SK-N-SH (cell line): ENCODE measurements around the gene TUBB2B. TPM values are rescaled to one million over a fixed set of nuclear protein-coding genes. Genes with fewer than 3 reads are reported as not detected.

Source experiments
- CTCF ChIA-PET: fragments of 300-600, 350-600 bp; formaldehyde crosslinking; extraction: SDS; loops from one replicate; lab custom pipeline; 2021; lab: Yijun Ruan, JAX
- POLR2A ChIA-PET: fragments of 350-600 bp; sonication (Branson Sonifier 250); formaldehyde crosslinking; extraction: SDS; loops from one replicate; lab custom pipeline; 2020; ENCODE audit warnings: antibody characterized with exemption, inconsistent platforms; lab: Yijun Ruan, JAX
- DNase-seq: peaks from one replicate; pipeline ENCODE4 v3.0.0; 2012
- H2AFZ ChIP-seq: fragments of 200-600 bp; sonication (generic); 2 replicates; pipeline ENCODE4 v1.8.1; 2016; ENCODE audit warnings: antibody characterized with exemption, mild to moderate bottlenecking, low read depth
- H3F3A ChIP-seq: fragments of 200-600 bp; sonication (generic); replicated peaks from 2 replicates; pipeline ENCODE3; 2016; ENCODE audit warnings: antibody characterized with exemption, mild to moderate bottlenecking; ENCODE audit not compliant: insufficient read depth
- H3K27ac ChIP-seq, 2 experiments: fragments of 200-500 bp in 1 of 2; fragments of 200-600 bp in 1 of 2; sonication (Bioruptor generic) in 1 of 2; sonication (generic), shearing (Covaris generic) in 1 of 2; 2 replicates each; pipeline versions ENCODE4 v1.5.1 to v1.6.1; 2014 to 2016; ENCODE audit warnings: low read depth in 2 of 2, inconsistent platforms in 1 of 2, low read length in 1 of 2, mild to moderate bottlenecking in 1 of 2, mixed read lengths in 1 of 2
- H3K27me3 ChIP-seq: fragments of 200-600 bp; sonication (generic), shearing (Covaris generic); 2 replicates; pipeline ENCODE4 v1.6.1; 2016; ENCODE audit warnings: mixed run types; ENCODE audit not compliant: insufficient read depth
- H3K36me3 ChIP-seq, 2 experiments: fragments of 200-500 bp in 1 of 2; fragments of 200-600 bp in 1 of 2; sonication (Bioruptor generic) in 1 of 2; sonication (generic) in 1 of 2; replicated peaks in 1 of 2; 2 replicates each; pipeline versions ENCODE3 to v1.5.1; 2014 to 2016; ENCODE audit warnings: low read length in 1 of 2, mild to moderate bottlenecking in 1 of 2; ENCODE audit not compliant: insufficient read depth in 2 of 2, control insufficient read depth in 1 of 2
- H3K4me1 ChIP-seq, 2 experiments: fragments of 200-500 bp in 1 of 2; fragments of 200-600 bp in 1 of 2; sonication (Bioruptor generic) in 1 of 2; sonication (generic), shearing (Covaris generic) in 1 of 2; 2 replicates each; pipeline versions ENCODE4 v1.5.1 to v1.6.1; 2014 to 2016; ENCODE audit warnings: low read depth in 1 of 2, low read length in 1 of 2, mixed run types in 1 of 2; ENCODE audit not compliant: insufficient read depth in 2 of 2, control insufficient read depth in 1 of 2
- H3K4me2 ChIP-seq: fragments of 200-600 bp; sonication (generic), shearing (Covaris generic); 2 replicates; pipeline ENCODE4 v1.6.1; 2017; ENCODE audit warnings: mixed run types
- H3K4me3 ChIP-seq, 2 experiments: fragments of 200-500 bp in 1 of 2; fragments of 200-600 bp in 1 of 2; sonication (Bioruptor generic) in 1 of 2; sonication (generic), shearing (Covaris generic) in 1 of 2; 2 replicates each; pipeline versions ENCODE4 v1.5.1 to v1.8.1; 2014 to 2016; ENCODE audit warnings: low read depth in 2 of 2, inconsistent platforms in 1 of 2, low read length in 1 of 2, mild to moderate bottlenecking in 1 of 2, mixed read lengths in 1 of 2, moderate library complexity in 1 of 2
- H3K79me2 ChIP-seq: fragments of 200-600 bp; sonication (generic); 2 replicates; pipeline ENCODE4 v1.8.1; 2017; ENCODE audit warnings: mild to moderate bottlenecking; ENCODE audit not compliant: insufficient read depth
- H3K9ac ChIP-seq: fragments of 200-600 bp; sonication (generic); 2 replicates; pipeline ENCODE4 v1.6.1; 2017; ENCODE audit warnings: mixed run types
- H3K9me2 ChIP-seq: fragments of 200-600 bp; sonication (generic); 2 replicates; pipeline ENCODE4 v1.6.1; 2017; ENCODE audit warnings: mixed run types
- H3K9me3 ChIP-seq: fragments of 200-600 bp; sonication (generic); 2 replicates; pipeline ENCODE4 v1.6.1; 2017; ENCODE audit warnings: mixed run types, mild to moderate bottlenecking, moderate library complexity
- H4K20me1 ChIP-seq: fragments of 200-600 bp; sonication (generic); 2 replicates; pipeline ENCODE4 v1.6.1; 2017; ENCODE audit warnings: mild to moderate bottlenecking, mixed run types; ENCODE audit not compliant: insufficient read depth
- CHD2 ChIP-seq: fragments of 150-350 bp; IDR thresholded peaks from 2 replicates; pipeline ENCODE4 v1.6.1; 2018; ENCODE audit warnings: low read length; ENCODE audit not compliant: partially characterized antibody
- ELF1 ChIP-seq: IDR thresholded peaks from 2 replicates; pipeline ENCODE4 v1.4.0; 2012
- EP300 ChIP-seq, 2 experiments: IDR thresholded peaks; 2 replicates each; pipeline versions ENCODE4 v1.4.0 to v1.6.1; 2012; ENCODE audit warnings: borderline replicate concordance in 1 of 2, low read depth in 1 of 2, low read length in 1 of 2
- EZH2phosphoT487 ChIP-seq: fragments of 200-600 bp; sonication (generic); IDR thresholded peaks from 2 replicates; pipeline ENCODE4 v1.6.1; 2017; ENCODE audit warnings: low read depth, mixed run types, mild to moderate bottlenecking, antibody characterized with exemption, moderate library complexity, borderline replicate concordance
- FOSL2 ChIP-seq: IDR thresholded peaks from 2 replicates; pipeline ENCODE4 v1.4.0; 2012; ENCODE audit warnings: low read depth, mild to moderate bottlenecking, moderate library complexity, borderline replicate concordance
- GATA2 ChIP-seq: sonication (generic); formaldehyde crosslinking; IDR thresholded peaks from 2 replicates; pipeline ENCODE4 v1.5.0; 2020; ENCODE audit warnings: mild to moderate bottlenecking, missing genetic modification reagents
- MEF2A ChIP-seq: IDR thresholded peaks from 2 replicates; pipeline ENCODE4 v1.4.0; 2012; ENCODE audit warnings: low read depth, borderline replicate concordance
- MXI1 ChIP-seq: IDR thresholded peaks from 2 replicates; pipeline ENCODE4 v1.6.1; 2012; ENCODE audit warnings: mild to moderate bottlenecking, low read depth, low read length, improper control_type of control experiment
- NFIC ChIP-seq: IDR thresholded peaks from 2 replicates; pipeline ENCODE4 v1.4.0; 2012; ENCODE audit warnings: borderline replicate concordance
- NRF1 ChIP-seq: IDR thresholded peaks from 2 replicates; pipeline ENCODE4 v1.6.1; 2012; ENCODE audit warnings: low read depth, mild to moderate bottlenecking, low read length
- RAD21 ChIP-seq: IDR thresholded peaks from 2 replicates; pipeline ENCODE4 v1.6.1; 2012; ENCODE audit warnings: mild to moderate bottlenecking, low read length
- RCOR1 ChIP-seq: fragments of 150-350 bp; IDR thresholded peaks from 2 replicates; pipeline ENCODE4 v1.6.1; 2017; ENCODE audit warnings: antibody characterized with exemption, low read length
- RXRA ChIP-seq: IDR thresholded peaks from 2 replicates; pipeline ENCODE4 v1.4.0; 2012; ENCODE audit warnings: low read depth, mild to moderate bottlenecking, borderline replicate concordance
- TCF12 ChIP-seq: IDR thresholded peaks from 2 replicates; pipeline ENCODE4 v1.4.0; 2012
- TEAD4 ChIP-seq: IDR thresholded peaks from 2 replicates; pipeline ENCODE4 v1.4.0; 2012; ENCODE audit warnings: mild to moderate bottlenecking, borderline replicate concordance; ENCODE audit not compliant: insufficient read depth
- YY1 ChIP-seq: IDR thresholded peaks from 2 replicates; pipeline ENCODE4 v1.4.0; 2012; ENCODE audit warnings: low read depth, mild to moderate bottlenecking
- WGBS: methylation state at CpG from one replicate; pipeline ENCODE4 v1.1.6; 2017; ENCODE audit warnings: low lambda C conversion rate; 5-methylcytosine and 5-hydroxymethylcytosine counted together
- polyA plus RNA-seq, 3 experiments: library from polyadenylated mRNA; depleted of rRNA; stranded (reverse); fragments of >200 nt; gene quantifications; 2 replicates each; pipeline ENCODE4 v1.2.3, GENCODE V29; 2012
- TF ChIP-seq, protein P1 (sequence below): IDR thresholded peaks from 2 replicates; pipeline ENCODE4; 2012
- TF ChIP-seq, protein P2 (sequence below): IDR thresholded peaks from 2 replicates; pipeline ENCODE4 v1.4.0; 2012; ENCODE audit warnings: low read depth
- TF ChIP-seq, protein P3 (sequence below): IDR thresholded peaks from 2 replicates; pipeline ENCODE4 v1.4.0; 2012; ENCODE audit warnings: low read depth, borderline replicate concordance
- TF ChIP-seq, protein P4 (sequence below): fragments of 150-350 bp; IDR thresholded peaks from 2 replicates; pipeline ENCODE4 v1.6.1; 2016; ENCODE audit warnings: mild to moderate bottlenecking, low read depth, low read length
- TF ChIP-seq, protein P5 (sequence below): IDR thresholded peaks from 2 replicates; pipeline ENCODE4 v1.6.1; 2012; ENCODE audit warnings: mild to moderate bottlenecking, low read depth, low read length, moderate library complexity
- TF ChIP-seq, protein P6 (sequence below): fragments of 200-600 bp; sonication (generic); IDR thresholded peaks from 2 replicates; pipeline ENCODE4 v1.6.1; 2017; ENCODE audit warnings: antibody characterized with exemption, mild to moderate bottlenecking, moderate library complexity

The TUBB2B gene
- polyA plus RNA-seq, 1 of the 3 experiments (the other 2 are of a cell fraction), result 162 TPM

DNA sequence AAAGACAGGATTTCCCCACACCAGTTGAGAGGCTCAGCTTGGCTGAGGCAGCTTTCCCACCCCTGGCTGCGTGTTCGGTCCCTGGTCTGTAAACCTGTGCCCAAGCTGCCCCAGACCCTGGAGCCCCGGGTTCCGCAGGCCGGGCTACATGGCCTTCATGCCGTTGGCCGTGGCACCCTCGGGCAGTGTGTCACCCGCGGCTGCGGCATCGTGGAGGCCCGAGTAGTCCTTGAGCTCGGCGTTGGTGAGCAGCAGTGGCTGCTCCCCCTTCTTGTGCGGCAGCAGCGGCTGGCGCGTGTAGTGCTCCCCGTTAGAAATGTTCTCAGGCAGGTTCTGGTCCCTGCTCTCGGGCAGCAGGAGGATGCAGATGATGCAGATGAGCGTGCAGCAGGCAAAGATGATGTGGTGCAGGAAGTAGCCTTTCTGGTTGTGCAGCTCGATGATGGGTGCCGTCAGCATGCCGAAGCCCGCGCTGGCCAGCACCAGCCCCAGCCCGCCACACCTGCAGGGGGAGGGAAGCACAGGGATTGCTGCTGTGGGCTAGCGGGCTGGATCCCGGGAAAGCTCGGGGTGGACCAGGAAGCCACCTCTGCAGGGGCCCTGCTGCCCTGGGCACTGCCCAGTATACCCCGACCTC is 45.6 kb upstream of the TUBB2B start (continued):
- TF ChIP-seq, protein P1, sequence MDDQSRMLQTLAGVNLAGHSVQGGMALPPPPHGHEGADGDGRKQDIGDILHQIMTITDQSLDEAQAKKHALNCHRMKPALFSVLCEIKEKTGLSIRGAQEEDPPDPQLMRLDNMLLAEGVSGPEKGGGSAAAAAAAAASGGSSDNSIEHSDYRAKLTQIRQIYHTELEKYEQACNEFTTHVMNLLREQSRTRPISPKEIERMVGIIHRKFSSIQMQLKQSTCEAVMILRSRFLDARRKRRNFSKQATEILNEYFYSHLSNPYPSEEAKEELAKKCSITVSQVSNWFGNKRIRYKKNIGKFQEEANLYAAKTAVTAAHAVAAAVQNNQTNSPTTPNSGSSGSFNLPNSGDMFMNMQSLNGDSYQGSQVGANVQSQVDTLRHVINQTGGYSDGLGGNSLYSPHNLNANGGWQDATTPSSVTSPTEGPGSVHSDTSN, result no peak
- TF ChIP-seq NRF1 (no peak), NFIC (no peak), YY1 (no peak)

DNA sequence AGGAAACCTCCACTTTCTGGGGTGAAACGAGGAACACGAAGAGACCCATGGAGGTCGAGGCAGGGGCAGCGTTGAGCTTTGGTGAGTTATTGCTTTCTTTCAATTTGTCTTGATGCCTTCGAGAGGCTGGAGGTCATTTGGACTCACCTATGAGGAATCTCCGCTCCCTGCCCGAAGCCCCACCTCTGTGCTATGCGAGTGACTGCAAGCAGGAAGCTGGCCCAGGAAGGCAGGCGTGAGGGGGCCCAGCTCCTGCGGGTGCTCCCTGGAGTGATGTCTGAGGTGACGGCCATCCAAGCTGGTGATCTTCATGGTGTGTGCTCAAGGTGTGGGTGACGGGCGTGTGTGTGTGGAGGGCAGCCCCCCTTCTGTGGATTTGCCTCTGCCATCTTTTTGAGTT is 44.3 kb upstream of the TUBB2B start:
- Histone ChIP-seq H4K20me1 (no peaks in the 10 kb centered on the region), H3K4me2 (no peak overlapping the region), H3K9me3 (no peaks in the 10 kb centered on the region), H3K79me2 (peaks cover 4% of the 10 kb centered on the region; the same call in 1 of the 2 replicates), H3K9me2 (no peaks in the 10 kb centered on the region), H3F3A (no peaks in the 10 kb centered on the region), H3K27me3 (no peaks in the 10 kb centered on the region), H3K4me1 (peaks cover 0 to 7% of the 10 kb centered on the region in 2 experiments; a peak in 1 of 4 replicates), H3K4me3 (no peak overlapping the region), H2AFZ (no peak overlapping the region), H3K9ac (no peak overlapping the region), H3K27ac (no peak overlapping the region), H3K36me3 (peaks cover 5 to 56% of the 10 kb centered on the region in 2 experiments)
- DNase-seq, result no peak
- 95% methylated on average over 10 of the region's 13 CpGs for WGBS
- POLR2A ChIA-PET, result no interaction called here
- CTCF ChIA-PET, result interaction anchor here (0.8 to 2.8 kb wide), 4 partner anchors 8 to 461 kb away, joined by 4 to 13 read pairs (median 8); no protein-coding TSS in a partner anchor
- TF ChIP-seq MEF2A (no peak), TCF12 (no peak), RXRA (no peak), CHD2 (no peak), MXI1 (no peak), GATA2 (CRISPR knock-in tag) (no peak), RAD21 (no peak), FOSL2 (no peak), ELF1 (no peak), EZH2phosphoT487 (no peak), RCOR1 (no peak), NRF1 (no peak), EP300 (IDR thresholded peaks at IDR 0.05; ENCODE audit: borderline replicate concordance in 1 of 2, low read depth in 1 of 2, low read length in 1 of 2) (no peak), TEAD4 (no peak)
- TF ChIP-seq, protein P2, sequence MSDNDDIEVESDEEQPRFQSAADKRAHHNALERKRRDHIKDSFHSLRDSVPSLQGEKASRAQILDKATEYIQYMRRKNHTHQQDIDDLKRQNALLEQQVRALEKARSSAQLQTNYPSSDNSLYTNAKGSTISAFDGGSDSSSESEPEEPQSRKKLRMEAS, result no peak
- TF ChIP-seq, protein P3, sequence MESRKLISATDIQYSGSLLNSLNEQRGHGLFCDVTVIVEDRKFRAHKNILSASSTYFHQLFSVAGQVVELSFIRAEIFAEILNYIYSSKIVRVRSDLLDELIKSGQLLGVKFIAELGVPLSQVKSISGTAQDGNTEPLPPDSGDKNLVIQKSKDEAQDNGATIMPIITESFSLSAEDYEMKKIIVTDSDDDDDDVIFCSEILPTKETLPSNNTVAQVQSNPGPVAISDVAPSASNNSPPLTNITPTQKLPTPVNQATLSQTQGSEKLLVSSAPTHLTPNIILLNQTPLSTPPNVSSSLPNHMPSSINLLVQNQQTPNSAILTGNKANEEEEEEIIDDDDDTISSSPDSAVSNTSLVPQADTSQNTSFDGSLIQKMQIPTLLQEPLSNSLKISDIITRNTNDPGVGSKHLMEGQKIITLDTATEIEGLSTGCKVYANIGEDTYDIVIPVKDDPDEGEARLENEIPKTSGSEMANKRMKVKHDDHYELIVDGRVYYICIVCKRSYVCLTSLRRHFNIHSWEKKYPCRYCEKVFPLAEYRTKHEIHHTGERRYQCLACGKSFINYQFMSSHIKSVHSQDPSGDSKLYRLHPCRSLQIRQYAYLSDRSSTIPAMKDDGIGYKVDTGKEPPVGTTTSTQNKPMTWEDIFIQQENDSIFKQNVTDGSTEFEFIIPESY, result no peak
- TF ChIP-seq, protein P4, sequence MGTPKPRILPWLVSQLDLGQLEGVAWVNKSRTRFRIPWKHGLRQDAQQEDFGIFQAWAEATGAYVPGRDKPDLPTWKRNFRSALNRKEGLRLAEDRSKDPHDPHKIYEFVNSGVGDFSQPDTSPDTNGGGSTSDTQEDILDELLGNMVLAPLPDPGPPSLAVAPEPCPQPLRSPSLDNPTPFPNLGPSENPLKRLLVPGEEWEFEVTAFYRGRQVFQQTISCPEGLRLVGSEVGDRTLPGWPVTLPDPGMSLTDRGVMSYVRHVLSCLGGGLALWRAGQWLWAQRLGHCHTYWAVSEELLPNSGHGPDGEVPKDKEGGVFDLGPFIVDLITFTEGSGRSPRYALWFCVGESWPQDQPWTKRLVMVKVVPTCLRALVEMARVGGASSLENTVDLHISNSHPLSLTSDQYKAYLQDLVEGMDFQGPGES, result no peak
- TF ChIP-seq, protein P5, sequence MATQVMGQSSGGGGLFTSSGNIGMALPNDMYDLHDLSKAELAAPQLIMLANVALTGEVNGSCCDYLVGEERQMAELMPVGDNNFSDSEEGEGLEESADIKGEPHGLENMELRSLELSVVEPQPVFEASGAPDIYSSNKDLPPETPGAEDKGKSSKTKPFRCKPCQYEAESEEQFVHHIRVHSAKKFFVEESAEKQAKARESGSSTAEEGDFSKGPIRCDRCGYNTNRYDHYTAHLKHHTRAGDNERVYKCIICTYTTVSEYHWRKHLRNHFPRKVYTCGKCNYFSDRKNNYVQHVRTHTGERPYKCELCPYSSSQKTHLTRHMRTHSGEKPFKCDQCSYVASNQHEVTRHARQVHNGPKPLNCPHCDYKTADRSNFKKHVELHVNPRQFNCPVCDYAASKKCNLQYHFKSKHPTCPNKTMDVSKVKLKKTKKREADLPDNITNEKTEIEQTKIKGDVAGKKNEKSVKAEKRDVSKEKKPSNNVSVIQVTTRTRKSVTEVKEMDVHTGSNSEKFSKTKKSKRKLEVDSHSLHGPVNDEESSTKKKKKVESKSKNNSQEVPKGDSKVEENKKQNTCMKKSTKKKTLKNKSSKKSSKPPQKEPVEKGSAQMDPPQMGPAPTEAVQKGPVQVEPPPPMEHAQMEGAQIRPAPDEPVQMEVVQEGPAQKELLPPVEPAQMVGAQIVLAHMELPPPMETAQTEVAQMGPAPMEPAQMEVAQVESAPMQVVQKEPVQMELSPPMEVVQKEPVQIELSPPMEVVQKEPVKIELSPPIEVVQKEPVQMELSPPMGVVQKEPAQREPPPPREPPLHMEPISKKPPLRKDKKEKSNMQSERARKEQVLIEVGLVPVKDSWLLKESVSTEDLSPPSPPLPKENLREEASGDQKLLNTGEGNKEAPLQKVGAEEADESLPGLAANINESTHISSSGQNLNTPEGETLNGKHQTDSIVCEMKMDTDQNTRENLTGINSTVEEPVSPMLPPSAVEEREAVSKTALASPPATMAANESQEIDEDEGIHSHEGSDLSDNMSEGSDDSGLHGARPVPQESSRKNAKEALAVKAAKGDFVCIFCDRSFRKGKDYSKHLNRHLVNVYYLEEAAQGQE, result no peak
- TF ChIP-seq, protein P6, sequence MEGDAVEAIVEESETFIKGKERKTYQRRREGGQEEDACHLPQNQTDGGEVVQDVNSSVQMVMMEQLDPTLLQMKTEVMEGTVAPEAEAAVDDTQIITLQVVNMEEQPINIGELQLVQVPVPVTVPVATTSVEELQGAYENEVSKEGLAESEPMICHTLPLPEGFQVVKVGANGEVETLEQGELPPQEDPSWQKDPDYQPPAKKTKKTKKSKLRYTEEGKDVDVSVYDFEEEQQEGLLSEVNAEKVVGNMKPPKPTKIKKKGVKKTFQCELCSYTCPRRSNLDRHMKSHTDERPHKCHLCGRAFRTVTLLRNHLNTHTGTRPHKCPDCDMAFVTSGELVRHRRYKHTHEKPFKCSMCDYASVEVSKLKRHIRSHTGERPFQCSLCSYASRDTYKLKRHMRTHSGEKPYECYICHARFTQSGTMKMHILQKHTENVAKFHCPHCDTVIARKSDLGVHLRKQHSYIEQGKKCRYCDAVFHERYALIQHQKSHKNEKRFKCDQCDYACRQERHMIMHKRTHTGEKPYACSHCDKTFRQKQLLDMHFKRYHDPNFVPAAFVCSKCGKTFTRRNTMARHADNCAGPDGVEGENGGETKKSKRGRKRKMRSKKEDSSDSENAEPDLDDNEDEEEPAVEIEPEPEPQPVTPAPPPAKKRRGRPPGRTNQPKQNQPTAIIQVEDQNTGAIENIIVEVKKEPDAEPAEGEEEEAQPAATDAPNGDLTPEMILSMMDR, result no peak
